Prostate gland (tissue), 2 donors: ENCODE data around the gene ENPP7. TPM values are rescaled to one million over a fixed set of nuclear protein-coding genes. Genes with fewer than 3 reads are reported as not detected.
"Not testable (repeated sequence)": the region's sequence is repeated elsewhere in the genome, so short reads cannot be mapped to it uniquely, and the experiment has no call there.

Experiments used
- DNase-seq: peaks from one replicate; pipeline ENCODE4 v3.0.0-alpha.2; 2019; ENCODE audit warnings: low spot score
- H3K27ac ChIP-seq, 2 donors: fragments of 200-600 bp; sonication (generic); 2 replicates each; pipeline ENCODE4 v1.5.1; 2017 to 2019
- H3K27me3 ChIP-seq: fragments of 200-600 bp; sonication (generic); replicated peaks from 2 replicates; pipeline ENCODE4 v1.5.1; 2019; ENCODE audit not compliant: insufficient read depth
- H3K36me3 ChIP-seq, 2 donors: fragments of 200-600 bp; sonication (generic); 1 replicate in 1 of 2; 2 replicates in 1 of 2; pipeline versions ENCODE4 v1.5.1 to v1.8.1; 2017 to 2019
- H3K4me1 ChIP-seq: fragments of 200-600 bp; sonication (generic); replicated peaks from 2 replicates; pipeline ENCODE4 v1.5.1; 2019
- H3K4me3 ChIP-seq, 2 donors: fragments of 200-600 bp; sonication (generic); 2 replicates each; pipeline ENCODE4 v1.5.1; 2017 to 2019
- H3K9me3 ChIP-seq: fragments of 200-600 bp; sonication (generic); 2 replicates; pipeline ENCODE4 v1.5.1; 2017
- POLR2A ChIP-seq: fragments of 450-650 bp; IDR thresholded peaks from one replicate; pipeline ENCODE4 v1.6.1; 2016; ENCODE audit warnings: antibody characterized with exemption, mild to moderate bottlenecking
- POLR2AphosphoS5 ChIP-seq: sonication (generic); formaldehyde crosslinking; IDR thresholded peaks from one replicate; pipeline ENCODE4 v1.6.1; 2017; ENCODE audit warnings: antibody characterized with exemption
- WGBS: methylation state at CpG from one replicate; pipeline ENCODE4 v1.1.5; 2018; 5-methylcytosine and 5-hydroxymethylcytosine counted together
- intact Hi-C: fragments of 100-400 bp; cut with DNase I; formaldehyde crosslinking; loops from one replicate; pipeline ENCODE4 v1.14.2; 2022
- total RNA-seq, 2 donors: library from RNA; depleted of rRNA; stranded (reverse); fragments of >200 nt; gene quantifications; one replicate each; pipeline ENCODE4 v1.1.0, GENCODE V29; 2016
- TF ChIP-seq, protein P1 (sequence below), 4 experiments: fragments of 200-600 bp in 2 of 4; fragments of 450-650 bp in 2 of 4; sonication (generic) in 2 of 4; IDR thresholded peaks; 1 replicate in 3 of 4; 2 replicates in 1 of 4; pipeline ENCODE4 v1.5.1; 2016 to 2019; ENCODE audit warnings: antibody characterized with exemption in 4 of 4, mild to moderate bottlenecking in 2 of 4, moderate library complexity in 2 of 4

ENPP7 gene
- total RNA-seq, 2 donors from 2014 or later, result not detected

DNA sequence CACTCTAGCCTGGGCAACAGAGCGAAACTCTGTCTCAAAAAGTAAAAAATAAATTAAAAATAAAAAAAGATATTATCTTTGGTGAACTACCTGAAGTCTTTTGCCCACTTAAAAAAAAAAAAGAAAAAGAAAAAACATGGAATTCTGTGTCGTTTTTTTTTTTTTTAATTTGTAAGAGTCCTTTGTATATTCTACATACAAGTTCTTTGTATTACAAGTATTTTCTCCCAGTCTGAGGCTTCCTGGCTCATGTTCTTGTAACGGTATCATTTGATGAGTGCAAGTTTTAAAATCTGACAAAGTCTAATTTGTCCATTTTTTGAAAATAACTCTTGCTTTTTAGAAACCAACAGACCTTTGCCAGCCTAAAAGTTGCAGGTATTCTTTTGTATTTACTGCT, 35.0 kb downstream of the ENPP7 start:
- Histone ChIP-seq H3K27me3 (no peaks in the 10 kb centered on the region), H3K4me3 (no peak overlapping the region), H3K27ac (no peak overlapping the region), H3K9me3 (no peaks in the 10 kb centered on the region), H3K36me3 (no peaks in the 10 kb centered on the region), H3K4me1 (no peaks in the 10 kb centered on the region)
- no peak for DNase-seq
- intact Hi-C loops, result no loop called here
- 75% methylated on average over 3 of the region's 3 CpGs for WGBS
- TF ChIP-seq, protein P1, sequence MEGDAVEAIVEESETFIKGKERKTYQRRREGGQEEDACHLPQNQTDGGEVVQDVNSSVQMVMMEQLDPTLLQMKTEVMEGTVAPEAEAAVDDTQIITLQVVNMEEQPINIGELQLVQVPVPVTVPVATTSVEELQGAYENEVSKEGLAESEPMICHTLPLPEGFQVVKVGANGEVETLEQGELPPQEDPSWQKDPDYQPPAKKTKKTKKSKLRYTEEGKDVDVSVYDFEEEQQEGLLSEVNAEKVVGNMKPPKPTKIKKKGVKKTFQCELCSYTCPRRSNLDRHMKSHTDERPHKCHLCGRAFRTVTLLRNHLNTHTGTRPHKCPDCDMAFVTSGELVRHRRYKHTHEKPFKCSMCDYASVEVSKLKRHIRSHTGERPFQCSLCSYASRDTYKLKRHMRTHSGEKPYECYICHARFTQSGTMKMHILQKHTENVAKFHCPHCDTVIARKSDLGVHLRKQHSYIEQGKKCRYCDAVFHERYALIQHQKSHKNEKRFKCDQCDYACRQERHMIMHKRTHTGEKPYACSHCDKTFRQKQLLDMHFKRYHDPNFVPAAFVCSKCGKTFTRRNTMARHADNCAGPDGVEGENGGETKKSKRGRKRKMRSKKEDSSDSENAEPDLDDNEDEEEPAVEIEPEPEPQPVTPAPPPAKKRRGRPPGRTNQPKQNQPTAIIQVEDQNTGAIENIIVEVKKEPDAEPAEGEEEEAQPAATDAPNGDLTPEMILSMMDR (IDR thresholded peaks at IDR 0.05), result no peak
- TF ChIP-seq POLR2A, result no peak

DNA sequence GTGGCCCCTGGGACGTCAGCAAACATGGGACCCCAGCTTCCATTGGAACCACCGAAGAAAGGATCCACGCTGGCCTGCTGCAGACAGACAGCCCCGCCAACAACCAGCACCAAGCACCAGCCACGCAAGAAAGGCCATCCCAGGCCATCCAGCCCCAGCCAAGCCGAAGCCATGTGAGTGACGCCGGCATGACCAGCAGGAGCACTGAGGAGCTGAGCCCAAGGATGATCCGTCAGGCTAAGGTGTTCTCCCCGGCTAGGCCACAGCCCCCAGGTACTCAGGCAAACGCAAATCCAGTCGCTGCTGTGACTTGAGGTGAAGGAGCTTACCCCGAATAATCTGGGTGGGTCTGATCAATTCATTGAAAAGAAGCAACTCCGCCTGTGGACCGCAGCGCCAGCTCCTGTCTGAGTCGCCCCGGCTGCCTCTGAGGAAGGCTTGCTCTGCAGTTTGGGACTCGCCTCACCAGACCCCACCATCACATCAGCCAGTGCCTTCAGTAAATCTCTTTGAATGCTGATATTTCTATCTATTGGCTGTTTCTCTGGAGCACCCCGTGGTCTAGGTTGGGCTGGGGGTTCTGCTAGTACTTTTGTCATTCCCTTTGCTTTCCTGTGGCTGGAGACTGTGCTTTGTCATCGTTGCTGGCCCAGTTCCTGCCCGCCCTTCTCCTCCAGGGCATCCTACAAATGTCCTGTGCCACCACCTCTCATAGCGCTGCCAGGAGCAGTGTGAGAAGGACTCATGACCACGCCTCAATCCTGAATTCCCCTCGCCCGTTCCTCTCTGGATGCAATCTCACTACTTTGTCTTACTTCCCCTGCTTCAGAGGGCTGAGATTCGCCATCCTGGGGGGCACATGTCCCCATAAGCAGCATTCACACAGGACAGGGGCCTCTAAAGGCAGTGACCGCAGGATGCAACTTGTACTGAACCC, 39.1 kb downstream of the ENPP7 start:
- TF ChIP-seq POLR2AphosphoS5 (no peak), POLR2A (no peak)
- TF ChIP-seq, protein P1 (IDR thresholded peaks at IDR 0.05), result no peak
- intact Hi-C loops, result no loop called here
- H3K27me3 ChIP-seq, result no peaks in the 10 kb centered on the region

DNA sequence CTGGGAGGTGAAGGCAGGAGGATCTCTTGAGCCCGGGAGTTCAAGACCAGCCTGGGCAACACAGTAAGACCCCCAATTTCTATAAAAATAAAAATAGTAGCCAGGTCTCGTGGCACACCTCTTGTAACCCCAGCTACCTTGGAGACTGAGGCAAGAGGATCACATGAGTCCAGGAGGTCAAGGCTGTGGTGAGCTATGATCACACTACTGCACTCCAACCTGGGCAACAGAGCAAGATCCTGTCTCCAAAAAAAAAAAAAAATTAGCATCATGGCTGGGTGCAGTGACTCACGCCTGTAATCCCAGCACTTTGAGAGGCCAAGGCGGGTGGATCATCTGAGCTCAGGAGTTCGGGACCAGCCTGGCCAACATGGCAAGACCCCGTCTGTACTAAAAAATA, 40.5 kb downstream of the ENPP7 start:
- H3K27me3 ChIP-seq, result peaks cover 1% of the 10 kb centered on the region
- WGBS, result 91% methylated on average over 6 of the region's 6 CpGs
- TF ChIP-seq, protein P1 (IDR thresholded peaks at IDR 0.05), result no peak
- TF ChIP-seq POLR2A (no peak), POLR2AphosphoS5 (no peak)
- no peaks in the 10 kb centered on the region for H3K36me3 ChIP-seq
- no peak overlapping the region for H3K4me3 ChIP-seq
- H3K9me3 ChIP-seq, result no peaks in the 10 kb centered on the region
- no peak for DNase-seq
- H3K4me1 ChIP-seq, result no peaks in the 10 kb centered on the region
- H3K27ac ChIP-seq, result no peak overlapping the region
- intact Hi-C loops, result no loop called here

More for the DNA sequence above, 39.1 kb downstream of the ENPP7 start:
- WGBS, result 90% methylated on average over 28 of the region's 28 CpGs
- Histone ChIP-seq H3K4me3 (no peak overlapping the region), H3K4me1 (no peaks in the 10 kb centered on the region), H3K9me3 (no peaks in the 10 kb centered on the region), H3K27ac (no peak overlapping the region), H3K36me3 (no peaks in the 10 kb centered on the region)
- no peak for DNase-seq

DNA sequence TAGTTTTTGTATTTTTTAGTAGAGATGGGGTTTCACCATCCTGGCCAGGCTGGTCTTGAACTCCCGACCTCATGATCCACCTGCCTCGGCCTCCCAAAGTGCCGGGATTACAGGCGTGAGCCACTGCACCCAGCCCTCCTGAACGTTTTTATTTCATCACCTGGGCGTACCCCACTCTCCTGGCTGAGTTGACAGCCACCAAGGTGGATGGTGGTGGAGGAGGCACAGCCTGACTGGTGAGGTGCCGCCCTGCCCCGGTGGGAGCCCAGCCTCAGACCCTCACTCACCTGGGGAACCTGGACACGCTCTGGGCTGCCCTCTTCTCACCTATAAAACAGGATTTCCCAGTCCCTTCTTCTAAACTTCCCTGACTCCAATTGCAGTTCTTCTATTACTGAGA, 42.0 kb downstream of the ENPP7 start:
- H3K27me3 ChIP-seq, H3K27ac ChIP-seq, H3K9me3 ChIP-seq, H3K4me3 ChIP-seq, DNase-seq, H3K36me3 ChIP-seq, intact Hi-C loops, H3K4me1 ChIP-seq: not testable (repeated sequence)
- WGBS, result 61% methylated on average over 9 of the region's 9 CpGs

DNA sequence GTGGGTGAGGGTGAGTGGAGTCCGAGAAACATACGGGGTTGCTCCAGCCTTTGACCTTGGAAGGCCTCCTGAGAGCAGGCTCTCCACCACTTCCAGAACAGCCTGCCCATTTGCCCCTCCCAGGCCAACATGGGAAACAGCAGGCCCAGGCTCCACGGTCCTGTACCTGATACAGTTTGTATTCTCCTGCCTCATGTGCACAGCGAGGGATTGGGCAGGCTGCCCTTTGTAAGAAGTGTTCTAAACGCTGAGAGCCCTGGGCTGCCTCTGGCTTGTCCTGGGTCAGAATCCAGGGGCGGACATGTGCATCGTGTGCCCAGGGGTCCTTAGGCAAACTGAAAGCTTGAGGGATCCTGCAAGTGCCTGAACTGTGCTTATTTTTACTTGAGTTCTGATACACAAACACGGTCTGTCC, 43.8 kb downstream of the ENPP7 start:
- intact Hi-C loops, result no loop called here
- Histone ChIP-seq H3K27me3 (peaks cover 5% of the 10 kb centered on the region), H3K4me1 (peaks cover 7% of the 10 kb centered on the region)

DNA sequence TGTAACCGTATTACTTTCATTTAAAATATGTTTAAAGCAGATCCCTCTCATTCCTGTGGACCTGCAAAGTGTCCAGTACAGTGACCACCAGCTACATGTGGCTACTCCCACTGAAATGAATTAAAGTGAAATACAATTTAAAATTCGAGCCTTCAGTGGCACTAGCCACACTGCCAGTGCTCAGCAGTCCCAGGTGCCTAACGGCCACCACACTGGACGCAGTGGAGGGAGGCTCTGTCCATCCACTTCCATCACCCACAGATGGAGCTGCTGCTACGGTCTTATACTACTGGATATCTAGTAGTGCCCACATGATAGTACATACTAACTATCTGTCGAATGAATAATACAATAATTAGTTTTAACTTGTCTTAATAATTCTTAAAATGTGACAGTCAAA, 44.9 kb downstream of the ENPP7 start:
- Histone ChIP-seq H3K27ac (no peak overlapping the region), H3K4me1 (peaks cover 7% of the 10 kb centered on the region), H3K27me3 (peaks cover 5% of the 10 kb centered on the region), H3K4me3 (no peak overlapping the region), H3K9me3 (no peaks in the 10 kb centered on the region), H3K36me3 (no peaks in the 10 kb centered on the region)
- DNase-seq, result no peak
- TF ChIP-seq, protein P1 (IDR thresholded peaks at IDR 0.05), result no peak
- 79% methylated on average over 6 of the region's 6 CpGs for WGBS
- intact Hi-C loops, result no loop called here

More for the DNA sequence above, 43.8 kb downstream of the ENPP7 start:
- WGBS, result 78% methylated on average over 8 of the region's 8 CpGs
- TF ChIP-seq POLR2A, result no peak
- no peak for TF ChIP-seq POLR2AphosphoS5
- DNase-seq, result no peak
- Histone ChIP-seq H3K27ac (no peak overlapping the region), H3K36me3 (no peaks in the 10 kb centered on the region), H3K9me3 (no peaks in the 10 kb centered on the region), H3K4me3 (no peak overlapping the region)
